Endothelial cell of hepatic sinusoid (primary cell): Measurements from ENCODE around the gene NAGPA.

Experiments
- in situ Hi-C: cut with HindIII; loops from 2 replicates; pipeline ENCODE4 v1.10.0; 2017; ENCODE audit warnings: low sequenced_read_pairs

NAGPA gene

GRCh38 chr16:5030251-5030870, 3.4 kb downstream of the NAGPA start:
- in situ Hi-C loops: no loop called here

- in situ Hi-C loops: no loop called here
These were observed 4.7 kb downstream of the NAGPA start for GRCh38 chr16:5028950-5029475.

GRCh38 chr16:5027575-5028235, 6.0 kb downstream of the NAGPA start:
- in situ Hi-C loops: no loop called here

- in situ Hi-C loops: no loop called here
These were observed 6.6 kb downstream of the NAGPA start for GRCh38 chr16:5027086-5027485.

- in situ Hi-C loops: no loop called here
These were observed 7.1 kb downstream of the NAGPA start for GRCh38 chr16:5026664-5027063.

- in situ Hi-C loops: no loop called here
These were observed 8.5 kb downstream of the NAGPA start for GRCh38 chr16:5025171-5025632.

GRCh38 chr16:5024632-5025031, 9.1 kb downstream of the NAGPA start:
- in situ Hi-C loops: no loop called here

GRCh38 chr16:5022521-5022920, 11.2 kb downstream of the NAGPA start:
- in situ Hi-C loops: no loop called here

GRCh38 chr16:5020551-5020950, 13.2 kb downstream of the NAGPA start:
- in situ Hi-C loops: no loop called here

GRCh38 chr16:5019775-5020174, 14.0 kb downstream of the NAGPA start:
- in situ Hi-C loops: no loop called here

- in situ Hi-C loops: no loop called here
These were observed 14.9 kb downstream of the NAGPA start for GRCh38 chr16:5018793-5019192.

GRCh38 chr16:5017678-5017969, 16.1 kb downstream of the NAGPA start:
- in situ Hi-C loops: no loop called here

- in situ Hi-C loops: no loop called here
These were observed 16.6 kb downstream of the NAGPA start for GRCh38 chr16:5016967-5017677.

- in situ Hi-C loops: no loop called here
These were observed 17.8 kb downstream of the NAGPA start for GRCh38 chr16:5015887-5016286.

- in situ Hi-C loops: no loop called here
These were observed 18.4 kb downstream of the NAGPA start for GRCh38 chr16:5015351-5015750.

GRCh38 chr16:5012887-5013286, 20.8 kb downstream of the NAGPA start:
- in situ Hi-C loops: no loop called here

GRCh38 chr16:5011637-5012036, 22.1 kb downstream of the NAGPA start:
- in situ Hi-C loops: no loop called here

- in situ Hi-C loops: no loop called here
These were observed 23.0 kb downstream of the NAGPA start for GRCh38 chr16:5010576-5011329.

- in situ Hi-C loops: no loop called here
These were observed 25.4 kb downstream of the NAGPA start for GRCh38 chr16:5008311-5008731.

GRCh38 chr16:5007256-5007655, 26.5 kb downstream of the NAGPA start:
- in situ Hi-C loops: no loop called here
